HG02943 (cell line): ENCODE measurements around the gene PCDHB14.

ENCODE experiments used
- ATAC-seq: cut with Tn5 transposase; IDR thresholded peaks from one replicate; pipeline ENCODE4 v1.9.1; 2021; ENCODE audit warnings: mild to moderate bottlenecking, low read depth, moderate library complexity; ENCODE audit not compliant: unreplicated experiment

PCDHB14 gene

GRCh38 chr5:141261238-141261546, 38.0 kb downstream of the PCDHB14 start:
- ATAC-seq: no peak

GRCh38 chr5:141269195-141269594, 46.1 kb downstream of the PCDHB14 start:
- no peak for ATAC-seq

- ATAC-seq: no peak
Measured at GRCh38 chr5:141272906-141273305, 49.8 kb downstream of the PCDHB14 start.
